ENCODE results near the gene AGAP1.

DNA sequence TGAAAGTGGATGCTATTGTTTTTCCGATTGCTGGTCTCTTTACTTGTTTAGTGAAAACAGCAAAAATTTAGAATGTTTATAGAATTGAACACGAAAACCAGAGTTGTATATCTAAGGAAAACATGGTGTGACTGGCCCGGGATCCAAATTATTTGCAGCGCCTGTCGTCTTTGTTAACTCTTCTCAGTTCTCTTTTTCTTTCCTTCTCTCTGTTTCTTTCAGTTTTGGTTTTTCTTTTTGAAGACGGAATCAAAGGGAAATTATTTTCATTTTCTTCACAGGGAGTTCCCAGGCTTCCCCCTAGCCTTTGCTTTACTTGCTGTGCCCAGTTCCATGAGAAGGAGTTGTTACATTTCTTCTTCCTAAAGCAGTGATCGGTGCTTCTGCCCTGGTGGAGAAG, 76.0 kb downstream of the AGAP1 start:
- TF ChIP-seq, protein P1, sequence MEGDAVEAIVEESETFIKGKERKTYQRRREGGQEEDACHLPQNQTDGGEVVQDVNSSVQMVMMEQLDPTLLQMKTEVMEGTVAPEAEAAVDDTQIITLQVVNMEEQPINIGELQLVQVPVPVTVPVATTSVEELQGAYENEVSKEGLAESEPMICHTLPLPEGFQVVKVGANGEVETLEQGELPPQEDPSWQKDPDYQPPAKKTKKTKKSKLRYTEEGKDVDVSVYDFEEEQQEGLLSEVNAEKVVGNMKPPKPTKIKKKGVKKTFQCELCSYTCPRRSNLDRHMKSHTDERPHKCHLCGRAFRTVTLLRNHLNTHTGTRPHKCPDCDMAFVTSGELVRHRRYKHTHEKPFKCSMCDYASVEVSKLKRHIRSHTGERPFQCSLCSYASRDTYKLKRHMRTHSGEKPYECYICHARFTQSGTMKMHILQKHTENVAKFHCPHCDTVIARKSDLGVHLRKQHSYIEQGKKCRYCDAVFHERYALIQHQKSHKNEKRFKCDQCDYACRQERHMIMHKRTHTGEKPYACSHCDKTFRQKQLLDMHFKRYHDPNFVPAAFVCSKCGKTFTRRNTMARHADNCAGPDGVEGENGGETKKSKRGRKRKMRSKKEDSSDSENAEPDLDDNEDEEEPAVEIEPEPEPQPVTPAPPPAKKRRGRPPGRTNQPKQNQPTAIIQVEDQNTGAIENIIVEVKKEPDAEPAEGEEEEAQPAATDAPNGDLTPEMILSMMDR (IDR thresholded peaks at IDR 0.05), result no peak
- no peak for TF ChIP-seq POLR2A (IDR thresholded peaks at IDR 0.05)

Measured in sigmoid colon (tissue), 3 donors.